Measurements from ENCODE around the gene CTBP2.

Gene CTBP2

GRCh38 chr10:125030567-125031197 lies 129.7 kb downstream of the CTBP2 start:
- Histone ChIP-seq H3K27ac (peak overlapping the region; percentile 18 to 60), H3K4me3 (no peak overlapping the region)
- no peak for TF ChIP-seq CTCF (IDR thresholded peaks at IDR 0.05)
- DNase-seq (ENCODE audit: low spot score), result no peak

GRCh38 chr10:125029584-125030242 lies 130.7 kb downstream of the CTBP2 start:
- no peak for TF ChIP-seq CTCF (IDR thresholded peaks at IDR 0.05)
- H3K4me3 ChIP-seq, result no peak overlapping the region
- H3K27ac ChIP-seq, result peak overlapping the region; percentile 42
- DNase-seq (ENCODE audit: low spot score), result no peak

- peak overlapping the region; percentile 22 for H3K4me3 ChIP-seq
- no peak for DNase-seq (ENCODE audit: low spot score)
- peak overlapping the region; percentile 59 to 96 for H3K27ac ChIP-seq
- TF ChIP-seq CTCF (IDR thresholded peaks at IDR 0.05), result no peak
Measured at GRCh38 chr10:125027871-125028869, 132.2 kb downstream of the CTBP2 start.

- Histone ChIP-seq H3K4me3 (no peak overlapping the region), H3K27ac (peak overlapping the region in 1 of 2 donors; percentile 96)
- no peak for DNase-seq (ENCODE audit: low spot score)
- TF ChIP-seq CTCF (IDR thresholded peaks at IDR 0.05), result no peak
Measured at GRCh38 chr10:125026974-125027735, 133.2 kb downstream of the CTBP2 start.

- TF ChIP-seq CTCF (IDR thresholded peaks at IDR 0.05), result no peak
- DNase-seq (ENCODE audit: low spot score), result no peak
- Histone ChIP-seq H3K4me3 (no peak overlapping the region), H3K27ac (peak overlapping the region; percentile 63 to 96)
Measured at GRCh38 chr10:125026036-125026931, 134.1 kb downstream of the CTBP2 start.

GRCh38 chr10:125025341-125025740 lies 135.0 kb downstream of the CTBP2 start:
- TF ChIP-seq CTCF (IDR thresholded peaks at IDR 0.05), result no peak
- peak overlapping the region; percentile 63 to 96 for H3K27ac ChIP-seq
- no peak overlapping the region for H3K4me3 ChIP-seq
- no peak for DNase-seq (ENCODE audit: low spot score)

All from coronary artery (tissue), 2 donors.